ENCODE results near the gene CXCL16.
A peak's percentile ranks its signal among the peaks of the same experiment; 100 is the strongest.
"Not testable (repeated sequence)": the region's sequence is repeated elsewhere in the genome, so short reads cannot be mapped to it uniquely, and the experiment has no call there.

The CXCL16 gene

GRCh38 chr17:4690745-4691144, 49.0 kb downstream of the CXCL16 start:
- DNase-seq: no peak

GRCh38 chr17:4689872-4690271, 49.9 kb downstream of the CXCL16 start:
- DNase-seq: not testable (repeated sequence)

- DNase-seq: peak; percentile 55
Observed at GRCh38 chr17:4683739-4684138, 56.0 kb downstream of the CXCL16 start.
